Activated naive CD8-positive, alpha-beta T cell (primary cell): Measurements from ENCODE around the gene HINFP.
A peak's percentile ranks its signal among the peaks of the same experiment; 100 is the strongest.
"Not testable (repeated sequence)": the region's sequence is repeated elsewhere in the genome, so short reads cannot be mapped to it uniquely, and the experiment has no call there.

ENCODE experiments used
- H3K27ac Mint-ChIP-seq: one replicate; pipeline ENCODE4 v1.8.0; 2021; ENCODE audit warnings: mixed read lengths
- H3K27me3 Mint-ChIP-seq: one replicate; pipeline ENCODE4 v1.8.0; 2021; ENCODE audit warnings: mixed read lengths
- H3K36me3 Mint-ChIP-seq: one replicate; pipeline ENCODE4 v1.8.0; 2021; ENCODE audit warnings: mixed read lengths
- H3K4me1 Mint-ChIP-seq: one replicate; pipeline ENCODE4 v1.8.0; 2021; ENCODE audit warnings: low read depth, mixed read lengths
- H3K4me3 Mint-ChIP-seq: one replicate; pipeline ENCODE4 v1.8.0; 2021; ENCODE audit warnings: mild to moderate bottlenecking, mixed read lengths
- H3K9me3 Mint-ChIP-seq: one replicate; pipeline ENCODE4 v1.8.0; 2021; ENCODE audit warnings: low read depth, mixed read lengths

The HINFP gene

DNA sequence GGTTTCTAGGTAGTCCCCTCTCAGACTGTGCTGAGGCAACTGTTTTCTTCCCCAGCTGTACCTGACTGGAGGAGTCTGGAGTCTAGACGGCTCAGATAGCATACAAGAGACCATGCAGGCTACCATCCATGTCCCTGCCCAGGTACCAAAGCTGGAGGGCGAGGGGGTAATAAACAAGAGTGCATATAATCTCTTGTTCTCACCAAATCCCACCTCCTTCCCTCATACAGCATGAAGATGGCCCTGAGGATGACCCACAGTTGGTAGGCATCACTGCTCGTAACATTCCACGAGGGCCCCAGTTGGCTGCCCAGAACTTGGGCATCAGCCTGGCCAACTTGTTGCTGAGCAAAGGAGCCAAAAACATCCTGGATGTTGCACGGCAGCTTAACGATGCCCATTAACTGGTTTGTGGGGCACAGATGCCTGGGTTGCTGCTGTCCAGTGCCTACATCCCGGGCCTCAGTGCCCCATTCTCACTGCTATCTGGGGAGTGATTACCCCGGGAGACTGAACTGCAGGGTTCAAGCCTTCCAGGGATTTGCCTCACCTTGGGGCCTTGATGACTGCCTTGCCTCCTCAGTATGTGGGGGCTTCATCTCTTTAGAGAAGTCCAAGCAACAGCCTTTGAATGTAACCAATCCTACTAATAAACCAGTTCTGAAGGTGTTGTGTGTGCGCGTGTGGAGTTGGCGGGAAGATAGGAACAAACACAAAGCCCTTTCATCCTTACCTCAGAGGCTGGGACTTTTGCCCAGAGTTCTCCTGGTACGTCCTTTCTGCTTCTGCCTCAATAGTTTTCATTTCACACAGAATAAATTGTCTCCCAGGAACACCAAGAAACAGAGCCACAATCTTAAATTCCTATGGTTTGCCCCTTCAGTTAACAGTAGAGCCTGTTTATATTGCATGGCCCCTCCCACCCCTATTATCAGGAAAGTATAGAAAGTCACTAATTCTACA is 28.2 kb upstream of the HINFP start:
- Mint-ChIP-seq H3K9me3 (no peaks in the 10 kb centered on the region), H3K27me3 (no peaks in the 10 kb centered on the region), H3K27ac (peak overlapping the region; percentile 66), H3K4me1 (peaks cover 20% of the 10 kb centered on the region), H3K36me3 (peaks cover 8% of the 10 kb centered on the region), H3K4me3 (peak overlapping the region; percentile 92)

GRCh38 chr11:119093942-119094815 is 27.2 kb upstream of the HINFP start:
- peaks cover 5% of the 10 kb centered on the region for H3K36me3 Mint-ChIP-seq
- H3K27ac Mint-ChIP-seq: peak overlapping the region; percentile 87
- H3K27me3 Mint-ChIP-seq: no peaks in the 10 kb centered on the region
- H3K4me1 Mint-ChIP-seq: peaks cover 26% of the 10 kb centered on the region
- H3K4me3 Mint-ChIP-seq: peak overlapping the region; percentile 92
- H3K9me3 Mint-ChIP-seq: no peaks in the 10 kb centered on the region

DNA sequence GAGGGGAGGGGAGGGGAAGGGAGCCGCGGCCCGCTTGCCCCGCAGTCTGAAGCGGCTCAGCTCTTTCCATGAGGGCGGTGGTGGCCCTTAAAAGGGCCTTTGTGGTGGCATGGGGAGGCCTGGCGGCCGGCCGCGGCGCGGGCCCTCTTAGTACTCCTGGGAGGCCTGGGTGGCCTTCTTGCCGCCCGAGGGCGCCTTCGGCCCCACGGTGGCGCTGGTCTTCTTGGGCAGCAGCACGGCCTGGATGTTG is 26.6 kb upstream of the HINFP start:
- H3K4me3 Mint-ChIP-seq: peak overlapping the region; percentile 91
- H3K4me1 Mint-ChIP-seq: peaks cover 26% of the 10 kb centered on the region
- H3K9me3 Mint-ChIP-seq: no peaks in the 10 kb centered on the region
- no peaks in the 10 kb centered on the region for H3K27me3 Mint-ChIP-seq
- peaks cover 6% of the 10 kb centered on the region for H3K36me3 Mint-ChIP-seq
- peak overlapping the region; percentile 87 for H3K27ac Mint-ChIP-seq

GRCh38 chr11:119095066-119095880 is 26.1 kb upstream of the HINFP start:
- no peaks in the 10 kb centered on the region for H3K27me3 Mint-ChIP-seq
- peaks cover 32% of the 10 kb centered on the region for H3K4me1 Mint-ChIP-seq
- peak overlapping the region; percentile 91 for H3K4me3 Mint-ChIP-seq
- peaks cover 8% of the 10 kb centered on the region for H3K36me3 Mint-ChIP-seq
- H3K27ac Mint-ChIP-seq: peak overlapping the region; percentile 87
- no peaks in the 10 kb centered on the region for H3K9me3 Mint-ChIP-seq

DNA sequence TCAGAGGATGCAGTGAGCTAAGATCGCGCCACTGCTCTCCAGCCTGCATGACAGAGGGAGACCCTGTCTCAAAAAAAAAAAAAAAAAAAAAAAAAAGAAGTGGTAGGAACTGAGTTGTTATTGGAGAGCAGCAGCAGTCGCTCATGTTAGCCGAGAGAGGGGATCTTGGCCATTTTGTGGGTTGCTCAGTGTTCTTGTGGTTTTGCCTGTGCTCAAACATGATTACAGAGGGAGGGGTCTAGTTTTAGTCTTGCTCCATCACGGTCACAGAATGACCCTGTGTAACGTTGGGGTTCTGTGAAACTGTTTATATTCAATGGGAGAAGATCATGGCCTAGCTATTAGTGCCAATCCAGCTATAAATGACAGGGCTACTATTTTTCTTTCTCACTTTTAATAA is 21.7 kb upstream of the HINFP start:
- no peaks in the 10 kb centered on the region for H3K9me3 Mint-ChIP-seq
- peaks cover 40% of the 10 kb centered on the region for H3K4me1 Mint-ChIP-seq
- peak overlapping the region; percentile 98 for H3K4me3 Mint-ChIP-seq
- peak overlapping the region; percentile 100 for H3K27ac Mint-ChIP-seq
- H3K27me3 Mint-ChIP-seq: no peaks in the 10 kb centered on the region
- peaks cover 8% of the 10 kb centered on the region for H3K36me3 Mint-ChIP-seq

DNA sequence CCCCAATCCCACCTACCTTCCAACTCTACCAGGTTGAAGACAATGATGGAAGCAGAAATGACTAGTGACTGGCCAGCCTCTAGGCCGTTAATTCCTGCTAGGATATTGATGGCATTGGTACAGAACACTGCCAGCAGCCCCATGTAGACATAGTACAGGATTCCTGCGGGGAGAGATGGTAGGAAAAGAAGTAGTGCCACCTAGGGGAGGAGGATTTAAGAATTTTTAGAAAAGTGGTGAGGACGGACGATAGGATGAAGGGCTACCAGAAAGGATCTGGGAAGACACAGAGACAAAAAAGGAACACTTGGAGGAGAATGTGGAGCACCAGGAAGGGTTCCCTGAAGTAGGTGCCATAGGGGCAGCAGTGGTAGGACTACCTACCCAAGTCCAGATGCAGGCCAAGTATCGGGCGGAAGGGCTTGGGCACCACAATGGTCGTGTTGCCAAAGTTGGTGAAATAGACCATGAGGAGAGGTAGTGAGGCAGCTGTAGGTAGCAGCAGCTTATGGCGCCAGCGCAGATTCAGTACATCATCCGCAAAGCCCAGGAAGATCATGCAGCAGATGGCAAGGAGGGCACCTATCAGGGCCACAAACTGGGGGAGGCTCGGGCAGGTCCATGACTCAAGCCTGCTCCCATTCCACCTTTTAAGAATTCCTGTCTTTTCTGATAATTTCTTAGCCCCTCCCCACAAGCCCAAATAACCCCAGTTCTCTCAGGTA is 21.0 kb upstream of the HINFP start:
- Mint-ChIP-seq H3K4me1 (peaks cover 43% of the 10 kb centered on the region), H3K27ac (peak overlapping the region; percentile 100), H3K4me3 (peak overlapping the region; percentile 98), H3K9me3 (no peaks in the 10 kb centered on the region), H3K27me3 (no peaks in the 10 kb centered on the region), H3K36me3 (peaks cover 8% of the 10 kb centered on the region)

DNA sequence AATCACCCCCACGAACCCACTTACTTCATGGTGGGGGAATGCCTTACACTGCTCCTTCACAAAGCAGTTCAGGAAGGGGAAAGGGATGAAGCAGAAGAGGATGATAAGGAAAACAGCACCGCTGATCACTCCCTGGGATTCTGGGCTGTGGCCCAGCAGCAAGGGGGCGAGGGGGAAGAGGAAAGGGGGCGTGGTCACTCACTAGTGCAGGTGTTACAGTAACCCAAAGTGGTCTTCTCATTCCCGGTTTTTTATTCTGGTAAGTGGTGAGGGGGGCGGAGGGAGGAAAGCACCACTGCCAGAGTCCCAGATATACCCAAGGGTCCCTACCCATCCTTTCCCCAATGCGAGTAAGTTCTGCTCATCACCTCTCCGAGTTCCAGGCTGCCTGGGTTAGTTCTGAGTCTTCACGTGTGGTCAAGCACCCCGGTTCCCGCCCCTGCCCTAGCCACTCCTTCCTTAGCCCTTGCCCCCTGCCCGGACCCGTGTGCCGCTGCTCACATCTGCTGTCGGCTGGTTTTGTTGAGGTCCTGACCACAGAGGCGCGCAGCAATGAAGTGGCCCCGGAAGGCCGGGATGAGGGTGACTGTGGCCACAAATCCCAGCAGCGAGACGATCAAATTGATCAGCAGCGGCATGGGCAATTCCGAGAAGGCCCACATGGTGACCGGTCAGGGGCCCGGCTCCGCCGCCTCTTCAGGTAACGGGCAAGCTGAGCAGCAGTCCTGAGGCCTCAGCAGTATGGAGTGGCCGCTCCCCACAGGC is 20.2 kb upstream of the HINFP start:
- peaks cover 8% of the 10 kb centered on the region for H3K36me3 Mint-ChIP-seq
- H3K9me3 Mint-ChIP-seq: no peaks in the 10 kb centered on the region
- H3K27ac Mint-ChIP-seq: peak overlapping the region; percentile 100
- H3K4me3 Mint-ChIP-seq: peak overlapping the region; percentile 98
- no peaks in the 10 kb centered on the region for H3K27me3 Mint-ChIP-seq
- peaks cover 38% of the 10 kb centered on the region for H3K4me1 Mint-ChIP-seq

DNA sequence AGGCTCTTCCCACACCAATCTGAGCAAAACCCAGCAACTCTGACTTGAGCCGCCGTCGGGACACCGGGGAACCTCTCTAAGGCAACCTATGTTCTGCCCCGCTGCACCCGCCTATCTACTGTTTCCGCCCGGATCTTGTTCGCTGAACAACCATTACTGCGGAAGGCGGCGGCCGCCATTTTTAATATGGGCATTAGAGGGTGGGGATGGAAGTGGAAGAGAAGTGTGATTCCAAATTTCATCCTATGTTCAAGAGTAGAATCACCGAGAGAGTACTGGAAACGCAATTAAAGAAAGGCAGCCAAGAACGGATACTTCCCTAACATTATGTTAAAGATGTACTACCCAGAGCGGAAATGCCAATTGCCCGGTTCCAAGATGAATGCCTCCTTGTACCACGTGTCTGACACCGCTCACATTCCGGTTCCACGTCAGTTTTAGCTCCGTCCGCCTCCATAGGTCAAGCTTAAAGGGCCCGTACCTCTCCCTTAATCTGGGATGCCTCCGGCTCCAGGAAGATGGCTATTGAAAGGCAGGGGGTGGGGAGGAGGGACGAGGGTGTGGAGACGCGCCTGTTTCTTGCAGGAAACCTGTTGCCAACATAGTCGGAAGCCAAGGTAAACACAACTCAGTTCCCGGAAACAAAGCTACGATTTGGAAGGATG is 19.5 kb upstream of the HINFP start, which contains the start of gene DPAGT1:
Gene DPAGT1 (minus strand): TSS at position 95 of the 665 bp plus-strand sequence. CDS start 198 bp downstream, outside the sequence.
- Mint-ChIP-seq H3K4me1 (peaks cover 44% of the 10 kb centered on the region), H3K36me3 (peaks cover 4% of the 10 kb centered on the region), H3K27me3 (no peaks in the 10 kb centered on the region), H3K27ac (peak within 1 kb of the TSS; percentile 100), H3K9me3 (no peaks in the 10 kb centered on the region), H3K4me3 (peak within 1 kb of the TSS; percentile 98)

DNA sequence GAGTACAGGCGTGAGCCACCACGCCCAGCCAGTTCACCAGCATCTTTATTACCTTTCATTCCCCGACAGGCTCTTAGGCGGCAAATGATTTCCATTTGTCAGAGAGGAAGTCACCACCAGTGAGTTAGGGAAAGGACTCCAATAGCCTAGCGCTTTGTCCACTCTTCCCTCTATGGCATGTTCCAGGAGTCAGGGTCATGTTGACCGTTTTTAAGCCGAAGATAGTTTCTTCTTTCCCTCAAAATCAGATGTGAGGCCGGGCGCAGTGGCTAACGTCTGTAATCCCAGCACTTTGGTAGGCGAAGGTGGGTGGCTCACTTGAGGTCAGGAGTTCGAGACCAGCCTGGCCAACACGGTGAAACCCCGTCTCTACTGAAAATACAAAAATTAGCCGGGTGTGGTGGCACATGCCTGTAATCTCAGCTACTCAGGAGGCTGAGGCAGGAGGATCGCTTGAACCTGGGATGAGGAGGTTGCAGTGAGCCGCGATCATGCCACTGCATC is 18.2 kb upstream of the HINFP start:
- not testable (repeated sequence) for H3K9me3 Mint-ChIP-seq
- Mint-ChIP-seq H3K4me3 (peak overlapping the region; percentile 98), H3K4me1 (peaks cover 46% of the 10 kb centered on the region)

GRCh38 chr11:119103793-119104192 is 17.6 kb upstream of the HINFP start:
- H3K4me1 Mint-ChIP-seq: peaks cover 48% of the 10 kb centered on the region

More for the DNA sequence above, 18.2 kb upstream of the HINFP start:
- H3K27ac Mint-ChIP-seq: peak overlapping the region; percentile 100
- not testable (repeated sequence) for H3K27me3 Mint-ChIP-seq, H3K36me3 Mint-ChIP-seq

GRCh38 chr11:119106564-119107537 is 14.5 kb upstream of the HINFP start, which contains the start of gene C2CD2L:
Gene C2CD2L (plus strand): TSS chr11:119107344. CDS start chr11:119107742, 398 bp downstream.
- H3K9me3 Mint-ChIP-seq: no peaks in the 10 kb centered on the region
- no peaks in the 10 kb centered on the region for H3K27me3 Mint-ChIP-seq
- H3K4me3 Mint-ChIP-seq: peak within 1 kb of the TSS; percentile 94
- H3K36me3 Mint-ChIP-seq: peaks cover 8% of the 10 kb centered on the region
- H3K4me1 Mint-ChIP-seq: peaks cover 55% of the 10 kb centered on the region
- peak within 1 kb of the TSS; percentile 84 for H3K27ac Mint-ChIP-seq

More at GRCh38 chr11:119103793-119104192, 17.6 kb upstream of the HINFP start:
- peak overlapping the region; percentile 81 for H3K27ac Mint-ChIP-seq
- peak overlapping the region; percentile 98 for H3K4me3 Mint-ChIP-seq
- no peaks in the 10 kb centered on the region for H3K9me3 Mint-ChIP-seq
- peaks cover 3% of the 10 kb centered on the region for H3K36me3 Mint-ChIP-seq
- no peaks in the 10 kb centered on the region for H3K27me3 Mint-ChIP-seq
